SK-N-SH treated with all-trans-retinoic acid at 6 μM for 48 hours (cell line): ENCODE results near the gene CGNL1.
A peak's percentile ranks its signal among the peaks of the same experiment; 100 is the strongest.

Experiments used
- ATAC-seq: fragments of 200-7000 bp; cut with Tn5 transposase; 3 replicates; pipeline ENCODE4 v1.9.1; 2020; ENCODE audit warnings: mild to moderate bottlenecking, moderate library complexity
- ARNTL ChIP-seq: fragments of 450-650 bp; formaldehyde crosslinking; IDR thresholded peaks from 2 replicates; pipeline ENCODE4 v1.5.0; 2020; ENCODE audit warnings: low read depth, mild to moderate bottlenecking, moderate library complexity, borderline replicate concordance
- BACH2 ChIP-seq: fragments of 250-450 bp; sonication (Bioruptor Pico); IDR thresholded peaks from 2 replicates; pipeline ENCODE4 v1.9.0; 2021; ENCODE audit warnings: mild to moderate bottlenecking, borderline replicate concordance
- CREB5 ChIP-seq: fragments of 250-450 bp; sonication (Bioruptor Pico); IDR thresholded peaks from 2 replicates; pipeline ENCODE4 v1.5.1; 2020; ENCODE audit warnings: low read depth, mild to moderate bottlenecking, moderate library complexity
- CSDC2 ChIP-seq: fragments of 250-450 bp; sonication (Bioruptor Pico); IDR thresholded peaks from 2 replicates; pipeline ENCODE4 v1.5.0; 2020; ENCODE audit warnings: mild to moderate bottlenecking, moderate library complexity
- CSRNP3 ChIP-seq: fragments of 250-450 bp; sonication (Bioruptor Pico); IDR thresholded peaks from 2 replicates; pipeline ENCODE4 v1.5.1; 2021; ENCODE audit warnings: mild to moderate bottlenecking, moderate library complexity
- GLIS3 ChIP-seq: fragments of 250-450 bp; sonication (Bioruptor Pico); IDR thresholded peaks from 2 replicates; pipeline ENCODE4 v1.5.0; 2020; ENCODE audit warnings: mild to moderate bottlenecking, moderate library complexity
- ISL1 ChIP-seq: fragments of 250-450 bp; sonication (Bioruptor Pico); IDR thresholded peaks from 2 replicates; pipeline ENCODE4 v2.1.2; 2022; ENCODE audit warnings: mild to moderate bottlenecking, moderate library complexity
- OSR1 ChIP-seq: fragments of 250-450 bp; sonication (Bioruptor Pico); IDR thresholded peaks from 2 replicates; pipeline ENCODE4 v1.8.0; 2022; ENCODE audit warnings: moderate library complexity, mild to moderate bottlenecking, inconsistent platforms
- PATZ1 ChIP-seq: fragments of 250-450 bp; sonication (Bioruptor Pico); IDR thresholded peaks from 2 replicates; pipeline ENCODE4 v1.8.0; 2020; ENCODE audit warnings: mild to moderate bottlenecking, moderate library complexity, borderline replicate concordance
- PPARA ChIP-seq: fragments of 250-450 bp; sonication (Bioruptor Pico); IDR thresholded peaks from 2 replicates; pipeline ENCODE4 v1.5.0; 2020; ENCODE audit warnings: mild to moderate bottlenecking, borderline replicate concordance
- RARB ChIP-seq: fragments of 250-450 bp; sonication (Bioruptor Pico); IDR thresholded peaks from 2 replicates; pipeline ENCODE4 v1.8.0; 2021; ENCODE audit warnings: mild to moderate bottlenecking, moderate library complexity
- TOX ChIP-seq: fragments of 250-450 bp; sonication (Bioruptor Pico); IDR thresholded peaks from 2 replicates; pipeline ENCODE4 v1.8.0; 2021; ENCODE audit warnings: mild to moderate bottlenecking, moderate library complexity, borderline replicate concordance
- TSHZ2 ChIP-seq: fragments of 250-450 bp; sonication (Bioruptor Pico); IDR thresholded peaks from 2 replicates; pipeline ENCODE4 v1.5.0; 2020; ENCODE audit warnings: mild to moderate bottlenecking, moderate library complexity
- ZC3H10 ChIP-seq: fragments of 250-450 bp; sonication (Bioruptor Pico); IDR thresholded peaks from 2 replicates; pipeline ENCODE4 v1.5.1; 2021; ENCODE audit warnings: mild to moderate bottlenecking, moderate library complexity
- ZFP3 ChIP-seq: fragments of 250-450 bp; sonication (Bioruptor Pico); IDR thresholded peaks from 2 replicates; pipeline ENCODE4 v1.5.0; 2020; ENCODE audit warnings: mild to moderate bottlenecking, moderate library complexity
- ZFP30 ChIP-seq: fragments of 450-650 bp; formaldehyde crosslinking; IDR thresholded peaks from 2 replicates; pipeline ENCODE4 v1.5.0; 2022; ENCODE audit warnings: mild to moderate bottlenecking, moderate library complexity
- ZNF565 ChIP-seq: fragments of 450-650 bp; formaldehyde crosslinking; conservative IDR thresholded peaks from 2 replicates; pipeline ENCODE4 v1.5.0; 2020; ENCODE audit warnings: low read depth, mild to moderate bottlenecking, moderate library complexity
- ZNF70 ChIP-seq: fragments of 450-650 bp; formaldehyde crosslinking; IDR thresholded peaks from 2 replicates; pipeline ENCODE4 v1.5.0; 2020; ENCODE audit warnings: mild to moderate bottlenecking, moderate library complexity
- ZNF8 ChIP-seq: fragments of 450-650 bp; formaldehyde crosslinking; IDR thresholded peaks from 2 replicates; pipeline ENCODE4 v1.5.0; 2020; ENCODE audit warnings: mild to moderate bottlenecking, moderate library complexity

CGNL1 gene

GRCh38 chr15:57541805-57542504 is 165.7 kb downstream of the CGNL1 start:
- TF ChIP-seq RARB (no peak), ZFP3 (CRISPR knock-in tag) (no peak), OSR1 (CRISPR knock-in tag) (no peak), CSDC2 (CRISPR knock-in tag) (no peak), BACH2 (CRISPR knock-in tag) (no peak), ZC3H10 (CRISPR knock-in tag) (no peak), CSRNP3 (no peak), GLIS3 (CRISPR knock-in tag) (no peak), ARNTL (no peak), ZFP30 (CRISPR knock-in tag) (no peak), CREB5 (CRISPR knock-in tag) (no peak), PATZ1 (CRISPR knock-in tag) (no peak), TOX (no peak), PPARA (CRISPR knock-in tag) (no peak), ISL1 (CRISPR knock-in tag) (no peak)
- TF ChIP-seq, all 23 proteins: peak for 0
- ATAC-seq: peak; percentile 90

GRCh38 chr15:57542505-57542817 is 166.2 kb downstream of the CGNL1 start:
- ATAC-seq: peak; percentile 15; the same call in 2 of the 3 replicates
- TF ChIP-seq ZNF8 (no peak), TSHZ2 (CRISPR knock-in tag) (no peak), ISL1 (CRISPR knock-in tag) (no peak), RARB (no peak), TOX (no peak), ZNF70 (CRISPR knock-in tag) (no peak)

DNA sequence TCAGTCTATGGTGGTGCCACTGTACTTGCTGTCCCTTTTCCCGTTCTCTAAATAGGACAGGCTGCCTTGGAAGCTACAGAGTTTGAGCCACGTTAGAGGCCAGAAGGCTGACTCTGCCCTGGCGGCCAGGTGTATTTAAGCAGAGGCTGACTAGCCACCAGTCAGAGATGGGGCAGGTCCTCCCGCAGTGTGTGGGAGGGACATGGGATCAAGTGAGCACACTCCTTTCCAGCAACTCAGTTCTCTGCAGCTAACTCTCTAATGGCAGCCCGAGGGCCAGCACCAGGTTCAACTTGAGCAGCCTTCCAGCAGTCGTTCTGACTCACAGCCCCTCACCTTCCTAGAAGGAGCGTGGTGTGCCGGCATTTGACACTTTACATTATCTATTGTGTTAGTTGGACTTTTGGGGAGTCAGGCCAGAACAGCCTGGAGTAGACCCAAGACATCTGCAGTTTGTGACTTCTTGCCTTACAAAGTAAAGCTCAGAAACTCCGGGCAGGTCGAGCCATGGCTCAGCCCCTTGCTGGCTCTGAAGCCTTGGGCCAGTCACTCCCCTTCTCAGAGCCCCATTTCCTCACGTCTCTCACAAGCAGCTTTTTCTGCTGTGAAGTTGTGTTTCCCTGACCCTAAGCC is 168.7 kb downstream of the CGNL1 start:
- no peak for ATAC-seq

More for the DNA sequence above, 168.7 kb downstream of the CGNL1 start:
- TF ChIP-seq RARB (no peak), CSRNP3 (no peak), ISL1 (CRISPR knock-in tag) (no peak), ZC3H10 (CRISPR knock-in tag) (no peak), ZNF8 (no peak), CREB5 (CRISPR knock-in tag) (no peak), OSR1 (CRISPR knock-in tag) (no peak), TSHZ2 (CRISPR knock-in tag) (no peak), PATZ1 (CRISPR knock-in tag) (no peak), GLIS3 (CRISPR knock-in tag) (no peak), BACH2 (CRISPR knock-in tag) (no peak), TOX (no peak), ZNF565 (CRISPR knock-in tag) (no peak)
